ENCODE results near the gene SHOX.
"Not testable (repeated sequence)": the region's sequence is repeated elsewhere in the genome, so short reads cannot be mapped to it uniquely, and the experiment has no call there.

SHOX gene

GRCh38 chrX:614136-614535, 16.5 kb upstream of the SHOX start:
- TF ChIP-seq CTCF (IDR thresholded peaks at IDR 0.05; ENCODE audit: low read depth, low read length, poor library complexity, severe bottlenecking) = no peak
- no peak for TF ChIP-seq EZH2phosphoT487 (IDR thresholded peaks at IDR 0.05; ENCODE audit: borderline replicate concordance, low read length)
- H3K36me3 ChIP-seq (ENCODE audit: control insufficient read depth, low read length) = no peaks in the 10 kb centered on the region

DNA sequence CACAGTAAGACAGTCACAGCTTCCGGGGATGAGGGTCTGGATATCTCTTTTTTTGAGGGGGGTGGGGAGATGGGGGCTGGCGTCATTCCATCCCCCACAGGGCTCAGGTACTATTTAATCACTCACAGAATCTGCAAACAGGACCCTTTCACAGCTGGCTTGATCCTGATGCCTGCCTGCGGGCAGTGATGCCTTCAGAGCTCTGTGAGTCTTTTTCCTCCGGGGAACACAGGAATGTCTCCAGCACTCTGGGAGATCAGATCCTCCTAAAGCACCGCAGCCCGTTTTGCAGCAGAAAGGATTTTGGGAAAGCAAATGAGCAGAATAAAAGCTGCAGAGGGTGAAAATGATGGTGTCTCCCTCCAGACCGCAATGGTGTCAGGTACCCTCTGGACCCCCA, 13.2 kb upstream of the SHOX start:
- no peaks in the 10 kb centered on the region for H4K20me1 ChIP-seq (ENCODE audit: control insufficient read depth, insufficient read depth, low read depth, low read length)
- no peak overlapping the region for H3K4me3 ChIP-seq (ENCODE audit: low read length)
- H3F3A ChIP-seq (ENCODE audit: control insufficient read depth, insufficient read depth) = no peaks in the 10 kb centered on the region
- H3K27ac ChIP-seq (ENCODE audit: low read depth, low read length) = no peak overlapping the region
- TF ChIP-seq EZH2phosphoT487 (IDR thresholded peaks at IDR 0.05; ENCODE audit: borderline replicate concordance, low read length) (no peak), CTCF (IDR thresholded peaks at IDR 0.05; ENCODE audit: low read depth, low read length, poor library complexity, severe bottlenecking) (no peak)
- H3K27me3 ChIP-seq (ENCODE audit: control insufficient read depth, low read length) = no peaks in the 10 kb centered on the region
- H3K4me2 ChIP-seq (ENCODE audit: low read length) = no peak overlapping the region
- H3K4me1 ChIP-seq (ENCODE audit: control insufficient read depth, low read length) = no peaks in the 10 kb centered on the region
- no peaks in the 10 kb centered on the region for H3K9me3 ChIP-seq (ENCODE audit: control insufficient read depth, insufficient read depth, low read length)
- no peaks in the 10 kb centered on the region for H3K79me2 ChIP-seq (ENCODE audit: control insufficient read depth, low read length)
- H3K36me3 ChIP-seq (ENCODE audit: control insufficient read depth, low read length) = no peaks in the 10 kb centered on the region
- no peaks in the 10 kb centered on the region for H3K9me2 ChIP-seq (replicated peaks; ENCODE audit: control insufficient read depth, low read length)

More at GRCh38 chrX:614136-614535, 16.5 kb upstream of the SHOX start:
- no peak overlapping the region for H3K4me2 ChIP-seq (ENCODE audit: low read length)
- no peak overlapping the region for H3K4me3 ChIP-seq (ENCODE audit: low read length)
- H3K79me2 ChIP-seq (ENCODE audit: control insufficient read depth, low read length) = no peaks in the 10 kb centered on the region
- H3K9me2 ChIP-seq (replicated peaks; ENCODE audit: control insufficient read depth, low read length) = no peaks in the 10 kb centered on the region
- H3F3A ChIP-seq (ENCODE audit: control insufficient read depth, insufficient read depth) = no peaks in the 10 kb centered on the region
- peaks cover 7% of the 10 kb centered on the region; the same call in 1 of the 2 replicates for H3K9me3 ChIP-seq (ENCODE audit: control insufficient read depth, insufficient read depth, low read length)
- H4K20me1 ChIP-seq (ENCODE audit: control insufficient read depth, insufficient read depth, low read depth, low read length) = no peaks in the 10 kb centered on the region
- no peak overlapping the region for H3K27ac ChIP-seq (ENCODE audit: low read depth, low read length)
- no peaks in the 10 kb centered on the region for H3K4me1 ChIP-seq (ENCODE audit: control insufficient read depth, low read length)
- no peaks in the 10 kb centered on the region for H3K27me3 ChIP-seq (ENCODE audit: control insufficient read depth, low read length)

GRCh38 chrX:617891-618290, 12.7 kb upstream of the SHOX start:
- no peaks in the 10 kb centered on the region for H3K9me2 ChIP-seq (replicated peaks; ENCODE audit: control insufficient read depth, low read length)
- no peak overlapping the region for H3K27ac ChIP-seq (ENCODE audit: low read depth, low read length)
- H3K9me3 ChIP-seq (ENCODE audit: control insufficient read depth, insufficient read depth, low read length) = no peaks in the 10 kb centered on the region
- H3K4me3 ChIP-seq (ENCODE audit: low read length) = no peak overlapping the region
- H3K27me3 ChIP-seq (ENCODE audit: control insufficient read depth, low read length) = no peaks in the 10 kb centered on the region
- H3K36me3 ChIP-seq (ENCODE audit: control insufficient read depth, low read length) = no peaks in the 10 kb centered on the region
- no peaks in the 10 kb centered on the region for H3F3A ChIP-seq (ENCODE audit: control insufficient read depth, insufficient read depth)
- TF ChIP-seq CTCF (IDR thresholded peaks at IDR 0.05; ENCODE audit: low read depth, low read length, poor library complexity, severe bottlenecking) = no peak
- no peak for TF ChIP-seq EZH2phosphoT487 (IDR thresholded peaks at IDR 0.05; ENCODE audit: borderline replicate concordance, low read length)
- H3K4me1 ChIP-seq (ENCODE audit: control insufficient read depth, low read length) = no peaks in the 10 kb centered on the region
- no peak overlapping the region for H3K4me2 ChIP-seq (ENCODE audit: low read length)
- no peaks in the 10 kb centered on the region for H4K20me1 ChIP-seq (ENCODE audit: control insufficient read depth, insufficient read depth, low read depth, low read length)
- H3K79me2 ChIP-seq (ENCODE audit: control insufficient read depth, low read length) = no peaks in the 10 kb centered on the region

- H3K9me2 ChIP-seq (replicated peaks; ENCODE audit: control insufficient read depth, low read length); H3K9me3 ChIP-seq (ENCODE audit: control insufficient read depth, insufficient read depth, low read length); H3F3A ChIP-seq (ENCODE audit: control insufficient read depth, insufficient read depth); H3K27ac ChIP-seq (ENCODE audit: low read depth, low read length); H3K36me3 ChIP-seq (ENCODE audit: control insufficient read depth, low read length); H4K20me1 ChIP-seq (ENCODE audit: control insufficient read depth, insufficient read depth, low read depth, low read length); H3K79me2 ChIP-seq (ENCODE audit: control insufficient read depth, low read length); H3K4me2 ChIP-seq (ENCODE audit: low read length); H3K27me3 ChIP-seq (ENCODE audit: control insufficient read depth, low read length); H3K4me1 ChIP-seq (ENCODE audit: control insufficient read depth, low read length); H3K4me3 ChIP-seq (ENCODE audit: low read length): not testable (repeated sequence)
These were observed 12.3 kb upstream of the SHOX start for GRCh38 chrX:618304-618703.

Measured in DOHH2 (cell line).